DMS 273 (cell line): ENCODE measurements around the gene GPC3.

Experiments
- DNase-seq: peaks from one replicate; lab custom pipeline; 2025; ENCODE audit not compliant: unreplicated experiment; lab: John Stamatoyannopoulos, UW

Gene GPC3

DNA sequence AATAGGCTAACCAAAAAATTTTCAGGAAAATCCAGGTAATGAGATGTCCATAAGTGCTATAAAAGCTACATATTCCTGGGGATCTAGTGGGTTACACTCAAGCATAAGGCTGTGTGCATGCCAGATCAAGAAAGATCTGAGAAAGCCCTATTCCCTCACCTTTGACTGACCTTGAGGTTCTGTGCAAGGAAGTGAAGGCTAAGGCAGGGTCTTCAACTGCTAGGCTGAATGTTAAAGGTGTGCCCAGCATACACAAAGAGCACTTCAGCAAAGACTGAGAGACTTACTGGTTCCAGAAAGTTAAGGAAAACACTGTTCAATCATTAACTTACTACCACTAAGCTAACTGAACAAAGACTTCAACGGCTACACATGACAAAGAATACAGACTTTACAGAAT lies 269.7 kb downstream of the GPC3 start:
- DNase-seq: no peak

DNA sequence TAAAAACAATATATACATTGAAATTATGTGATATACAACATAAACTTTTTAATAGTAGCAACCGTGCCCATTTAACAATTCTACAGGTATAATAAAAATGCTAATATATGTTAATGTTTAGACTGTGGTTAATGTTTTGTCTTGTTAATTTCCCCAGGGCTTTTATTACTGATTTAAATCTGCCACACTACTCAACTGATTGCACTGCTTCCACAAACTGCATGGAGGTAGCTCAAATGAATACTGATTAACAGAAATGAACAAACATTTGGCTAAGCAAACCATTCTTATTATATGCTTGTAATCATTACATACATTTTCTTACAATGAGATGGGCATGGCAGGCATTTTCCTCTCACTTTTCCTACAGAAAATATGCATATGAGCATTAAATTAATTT lies 275.9 kb downstream of the GPC3 start:
- no peak for DNase-seq

DNA sequence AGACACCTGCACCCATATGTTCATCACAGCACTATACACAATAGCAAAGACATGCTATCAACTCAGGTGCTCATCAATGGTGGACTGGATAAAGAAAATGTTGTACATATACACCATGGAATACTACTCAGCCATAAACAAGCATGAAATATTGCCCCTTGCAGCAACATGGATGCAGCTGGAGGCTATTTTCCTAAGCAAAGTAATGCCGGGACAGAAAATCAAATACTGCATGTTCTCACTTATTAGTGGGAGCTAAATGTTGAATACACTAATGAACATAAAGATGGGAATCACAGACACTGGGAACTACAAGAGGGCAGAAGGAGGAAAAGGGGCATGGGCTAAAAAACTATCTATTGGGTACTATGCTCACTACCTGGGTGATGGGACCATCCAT lies 278.5 kb downstream of the GPC3 start:
- DNase-seq: no peak

DNA sequence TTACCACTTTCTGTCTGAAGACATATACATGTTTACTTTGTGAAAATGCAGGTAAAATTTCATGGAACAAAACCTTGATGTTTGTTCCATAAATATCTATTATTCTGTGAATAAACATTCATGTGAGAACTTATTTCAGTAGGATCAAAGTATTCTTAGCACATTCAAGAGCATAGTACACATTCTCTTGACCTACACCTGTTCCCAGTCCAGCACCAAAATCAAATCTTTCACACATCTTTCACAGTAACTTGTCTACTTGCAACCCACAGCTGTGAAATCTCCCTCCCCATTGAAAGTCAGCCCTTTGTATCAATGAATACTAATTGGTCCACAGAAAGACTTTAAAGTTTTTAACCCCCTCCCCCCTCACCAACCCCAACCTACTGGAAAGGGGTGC lies 283.2 kb downstream of the GPC3 start:
- DNase-seq: no peak

DNA sequence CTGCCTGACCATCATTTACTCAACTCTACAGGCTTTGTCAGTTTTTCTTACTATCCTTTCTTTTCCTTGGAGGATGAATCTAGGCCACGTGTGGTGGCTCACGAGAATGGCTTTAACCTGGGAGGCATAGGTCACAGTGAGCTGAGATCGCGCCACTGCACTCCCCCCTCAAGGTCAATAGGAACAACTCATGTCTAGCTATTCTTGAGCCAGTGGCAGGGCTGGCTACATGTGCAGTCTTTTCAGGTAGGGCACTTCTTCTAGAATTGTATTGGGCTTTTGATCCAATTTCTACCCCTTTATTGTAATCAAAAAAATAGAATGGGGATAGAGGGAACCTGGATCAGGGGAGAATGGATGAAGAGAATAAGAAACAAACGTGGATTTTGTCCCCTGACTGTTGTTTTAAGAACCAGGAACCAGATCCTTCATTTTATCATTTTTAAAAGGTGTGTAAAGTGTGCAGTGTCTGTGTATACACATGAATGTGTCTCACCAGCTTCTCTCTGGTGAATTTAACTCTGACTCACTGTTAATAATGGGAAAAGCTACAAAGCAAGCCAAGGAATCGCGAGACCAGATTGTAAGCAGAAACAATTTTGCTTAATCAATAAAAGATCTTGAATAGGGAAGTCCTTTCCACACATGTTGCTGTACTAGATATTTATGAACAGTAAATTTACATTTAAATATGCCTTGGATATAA lies 286.2 kb downstream of the GPC3 start:
- DNase-seq: no peak

DNA sequence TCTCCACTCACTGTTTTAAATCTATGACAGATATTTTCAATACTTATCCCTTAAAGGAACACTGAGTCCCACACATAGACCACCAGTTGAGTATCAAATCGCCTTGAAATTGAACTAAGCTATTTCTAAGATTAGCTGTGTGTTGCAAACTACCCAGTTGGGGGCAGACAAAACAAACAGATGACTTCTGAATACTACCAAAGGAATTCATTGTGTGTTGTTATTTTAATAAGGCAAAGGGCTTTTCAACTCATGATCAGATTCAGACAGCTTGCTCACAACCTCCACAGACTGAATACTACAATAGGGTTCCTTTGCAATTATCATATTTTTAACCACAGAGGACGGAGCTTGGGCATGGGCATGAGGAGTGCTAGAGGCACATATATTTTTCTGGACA lies 287.1 kb downstream of the GPC3 start:
- DNase-seq: peak; percentile 26

DNA sequence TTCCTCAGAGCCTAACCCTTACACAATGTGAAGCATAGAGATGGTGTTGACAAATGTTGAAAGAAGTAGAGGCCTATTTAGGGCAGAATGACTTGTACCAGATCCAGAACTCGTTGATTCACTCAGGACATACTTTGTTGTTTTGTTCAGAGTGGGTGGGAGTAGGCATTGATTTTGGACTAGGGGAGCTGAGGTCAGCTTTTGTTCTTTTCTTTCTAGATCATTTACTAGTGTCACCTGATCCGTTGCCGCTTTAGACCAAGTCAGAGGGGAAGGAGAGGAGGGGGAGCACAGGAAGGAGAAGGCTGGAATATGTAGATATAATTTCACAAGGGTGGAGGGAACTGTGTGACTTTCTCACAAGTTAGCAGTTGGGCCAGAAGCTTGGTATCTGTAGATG lies 287.7 kb downstream of the GPC3 start:
- no peak for DNase-seq

DNA sequence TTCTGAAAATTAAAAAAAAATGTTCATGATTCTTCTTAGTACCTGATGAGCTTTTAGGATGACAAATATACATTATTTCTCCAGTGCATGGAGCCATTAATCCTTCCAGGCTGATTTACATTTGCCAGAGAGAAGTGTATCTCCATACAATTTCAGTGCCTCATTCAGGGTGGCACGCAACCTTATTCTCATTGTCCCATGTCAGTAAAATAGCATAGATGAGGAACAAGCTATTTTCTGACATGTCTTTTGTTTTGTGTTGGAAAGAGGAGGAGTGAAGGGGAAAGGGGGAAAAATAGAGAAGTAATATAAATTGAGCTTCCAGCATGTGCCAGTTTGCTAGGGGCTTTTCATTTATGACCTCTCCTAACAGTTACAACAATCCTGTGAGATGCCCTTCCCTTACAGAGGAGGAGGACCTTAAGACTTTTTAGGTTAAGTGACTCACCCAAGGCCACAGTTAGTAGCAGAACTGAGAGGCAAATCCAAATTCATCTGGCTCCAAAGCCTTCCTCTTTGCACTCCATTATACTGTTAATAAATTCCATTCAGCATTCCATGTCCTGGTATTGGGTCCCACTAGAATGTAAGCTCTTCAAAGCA lies 295.3 kb downstream of the GPC3 start:
- DNase-seq: no peak

DNA sequence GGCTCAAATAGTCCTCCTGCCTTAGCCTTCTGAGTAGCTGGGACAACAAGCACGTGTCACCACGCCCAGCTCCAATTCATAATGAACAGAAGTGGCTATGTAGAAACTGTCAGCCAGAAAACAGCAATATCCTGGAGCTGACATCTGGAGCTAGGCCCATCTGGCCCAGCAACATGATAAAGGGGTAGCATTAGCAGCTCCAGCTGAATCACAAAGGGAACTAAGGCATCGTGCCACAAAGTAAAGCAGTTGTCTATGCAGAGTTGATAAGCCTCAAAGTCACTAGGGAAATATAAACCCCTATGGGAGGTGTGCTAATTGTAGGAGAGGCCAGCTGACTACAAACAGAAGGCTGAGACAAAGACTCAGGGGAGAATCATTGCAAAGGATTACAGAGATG lies 299.6 kb downstream of the GPC3 start:
- DNase-seq: peak; percentile 85

DNA sequence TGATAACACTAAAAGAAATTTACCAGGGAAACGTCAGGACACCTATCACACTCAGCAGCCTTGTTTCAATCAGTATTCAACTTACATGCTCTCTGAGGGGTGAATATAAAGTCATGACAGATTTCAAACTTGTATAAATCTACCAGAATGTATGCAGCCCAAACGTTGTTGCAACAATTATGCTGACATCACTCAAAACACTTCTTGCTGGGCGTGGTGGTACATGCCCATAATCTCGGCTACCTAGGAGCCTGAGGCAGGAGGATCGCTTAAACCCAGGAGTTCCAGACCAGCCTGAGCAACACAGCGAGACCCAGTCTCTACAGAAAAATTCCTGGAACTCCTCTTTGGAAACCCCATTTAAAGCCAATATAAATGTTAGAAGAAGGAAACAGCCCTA lies 303.5 kb downstream of the GPC3 start:
- DNase-seq: no peak

DNA sequence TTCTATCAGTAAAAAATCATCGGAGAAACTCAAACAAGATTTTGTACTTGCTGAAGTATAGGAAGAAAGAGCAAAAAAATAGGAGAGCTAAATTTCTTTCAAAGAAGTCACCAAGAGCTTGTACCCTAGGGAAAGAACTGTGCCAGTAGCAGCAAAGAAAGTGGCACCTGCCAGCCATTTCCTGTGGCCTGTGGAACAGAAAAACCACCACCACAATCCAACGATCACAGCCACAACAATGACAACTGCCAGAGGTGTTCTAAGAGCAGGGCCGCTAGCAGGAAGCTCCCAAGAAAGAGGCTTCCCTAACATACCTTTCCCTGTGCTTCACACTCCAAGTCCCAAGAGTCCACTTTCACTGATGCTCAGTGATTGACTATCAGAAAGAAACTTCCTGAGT lies 304.0 kb downstream of the GPC3 start:
- DNase-seq: no peak

DNA sequence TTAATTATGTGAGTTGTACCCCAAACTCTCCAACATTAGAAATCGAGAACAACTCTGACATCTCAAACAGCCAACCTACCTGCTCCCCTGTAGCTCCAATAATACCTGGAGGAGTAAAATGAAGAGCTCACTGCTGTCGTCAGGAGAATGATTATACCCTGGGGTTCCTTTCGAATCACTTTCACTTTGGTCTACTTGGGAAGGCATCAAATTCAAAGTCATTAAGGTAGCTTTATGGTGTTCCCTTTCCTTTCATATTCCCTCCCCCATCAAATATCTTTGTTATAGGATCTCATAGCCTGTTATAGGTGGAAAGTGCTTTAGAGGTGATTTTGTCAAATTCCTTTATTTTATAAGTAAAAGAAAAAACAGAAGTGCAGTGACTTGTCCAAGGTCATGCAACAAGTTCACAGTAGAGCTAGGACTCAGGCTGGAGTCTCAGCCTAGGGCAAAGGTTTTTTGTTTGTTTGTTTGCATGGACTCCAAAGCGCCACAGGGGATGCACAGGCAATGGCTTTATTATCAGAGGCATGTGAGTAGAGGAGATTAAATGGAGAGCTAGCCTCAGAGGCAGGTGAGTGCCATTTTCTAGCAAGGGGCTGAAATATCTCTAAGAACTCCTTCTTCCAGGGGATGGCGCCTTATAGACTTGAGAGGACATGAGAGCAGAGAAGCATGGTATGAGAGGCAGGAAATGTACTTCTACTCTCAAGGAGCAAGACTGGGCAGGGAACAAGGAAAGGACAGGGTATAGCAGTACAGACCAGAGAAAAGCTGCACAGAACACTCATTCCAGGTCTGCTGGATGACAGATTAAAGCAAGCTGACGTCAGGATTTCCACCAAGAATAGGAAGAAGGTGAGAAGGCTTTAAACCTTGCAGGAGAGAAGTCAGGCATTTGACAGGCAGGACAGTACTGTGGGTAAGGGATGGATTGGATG lies 308.0 kb downstream of the GPC3 start:
- no peak for DNase-seq

DNA sequence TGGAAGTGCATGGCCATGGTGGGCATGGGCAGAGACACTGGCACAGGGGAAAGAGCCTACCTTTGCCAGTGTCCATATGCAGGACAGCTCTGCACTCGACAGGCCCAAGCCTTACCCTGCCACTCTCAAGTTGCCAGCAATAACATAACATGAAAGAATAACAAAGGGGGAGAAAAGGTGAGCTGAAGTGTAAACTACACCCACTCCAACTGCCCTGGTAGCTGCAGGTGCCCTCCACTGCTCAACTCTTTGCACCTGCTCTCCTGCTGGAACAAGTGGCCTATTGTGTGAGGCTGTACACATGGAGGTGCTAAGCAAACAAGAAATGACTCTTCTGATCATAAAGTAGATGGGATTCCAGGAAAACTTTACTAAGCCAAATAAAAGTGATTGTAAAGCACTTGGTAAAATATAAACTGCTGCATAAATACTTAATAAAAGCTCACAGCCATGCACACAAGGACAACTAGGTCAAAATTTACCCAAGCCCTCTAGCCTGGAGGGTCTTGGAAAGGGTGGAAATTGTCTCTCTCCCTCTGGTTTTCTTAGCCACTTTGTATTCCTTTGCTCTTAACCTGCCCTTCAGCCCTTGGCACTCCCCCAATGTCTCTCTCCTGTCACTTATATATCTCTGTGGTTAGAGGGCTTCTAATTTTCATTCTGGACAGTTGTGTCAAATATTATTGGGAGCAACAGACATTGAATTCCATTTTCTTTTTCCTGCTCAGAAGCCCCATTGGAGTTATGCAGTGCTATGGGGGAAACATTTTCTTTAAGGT lies 308.9 kb downstream of the GPC3 start:
- no peak for DNase-seq

DNA sequence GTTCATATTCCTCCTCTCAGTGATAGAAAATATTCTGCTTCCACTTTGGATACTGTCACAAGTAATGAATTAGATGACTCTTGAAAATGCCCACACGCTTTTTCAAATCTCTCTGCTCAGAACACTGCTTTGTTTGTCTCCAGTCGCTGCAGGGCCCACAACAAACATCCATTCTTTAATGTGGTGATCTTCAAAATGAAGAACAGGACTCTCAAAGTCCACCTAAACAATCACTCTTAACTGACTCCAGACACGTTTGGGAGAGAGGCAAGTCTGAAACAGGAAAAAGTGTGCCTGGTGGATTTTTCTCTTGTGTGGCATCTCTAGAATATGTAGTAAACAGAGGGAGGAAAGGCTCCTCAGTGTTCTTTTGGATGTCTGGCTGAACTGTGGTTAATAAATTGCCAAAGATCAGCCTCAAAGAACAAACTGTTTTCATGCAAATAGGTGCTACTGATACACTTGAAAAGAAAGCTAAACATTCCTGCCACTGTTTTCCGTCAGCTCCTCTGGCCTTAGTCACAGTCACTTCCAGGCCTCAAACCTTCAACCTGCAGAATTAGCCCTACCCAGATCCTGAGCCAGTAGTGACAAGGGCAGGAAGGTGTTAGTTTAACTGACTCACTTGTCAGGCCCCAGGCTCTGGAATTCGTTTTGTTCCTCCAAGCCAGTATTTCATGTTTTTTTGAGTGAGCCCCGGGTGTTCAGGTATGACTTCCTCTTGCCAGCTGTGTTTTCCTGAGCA lies 310.5 kb downstream of the GPC3 start:
- DNase-seq: no peak

DNA sequence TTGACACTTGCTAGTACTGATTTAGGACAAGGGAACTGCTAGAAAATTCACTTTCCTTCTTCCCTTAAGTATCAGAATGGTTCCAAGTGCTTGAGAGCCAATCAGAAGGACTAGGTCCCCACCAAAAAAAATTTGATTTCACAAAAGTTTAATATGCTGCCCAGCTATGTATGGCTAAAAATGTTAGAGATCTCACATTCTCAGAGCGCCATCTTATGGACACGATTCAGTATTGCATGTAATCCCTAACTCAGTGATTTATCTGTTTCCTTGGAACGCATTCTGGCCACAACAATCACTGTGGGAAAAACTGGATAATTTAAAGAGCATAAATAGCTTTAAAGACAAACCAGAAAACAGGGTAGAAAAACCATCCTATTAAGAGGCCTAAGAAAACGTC lies 315.0 kb downstream of the GPC3 start:
- DNase-seq: peak; percentile 74

DNA sequence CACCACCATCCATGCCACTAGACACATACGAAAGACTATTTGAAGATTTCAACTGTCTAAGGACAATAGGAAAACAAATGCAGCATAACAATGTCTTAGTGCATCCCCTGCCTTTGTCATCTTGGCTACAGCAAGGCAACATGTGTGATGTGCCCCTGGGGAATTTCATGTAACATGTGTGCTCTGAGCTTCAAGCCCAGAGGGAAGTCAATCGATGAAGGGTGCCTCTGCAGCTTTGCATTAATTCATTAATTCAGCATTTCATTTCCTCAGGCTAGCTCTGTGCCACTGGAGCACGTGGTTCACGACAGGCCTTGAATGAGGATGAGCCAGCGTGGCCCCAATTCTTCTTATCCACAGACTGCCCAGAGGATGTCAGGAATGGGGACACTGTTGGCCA lies 316.2 kb downstream of the GPC3 start:
- DNase-seq: no peak

DNA sequence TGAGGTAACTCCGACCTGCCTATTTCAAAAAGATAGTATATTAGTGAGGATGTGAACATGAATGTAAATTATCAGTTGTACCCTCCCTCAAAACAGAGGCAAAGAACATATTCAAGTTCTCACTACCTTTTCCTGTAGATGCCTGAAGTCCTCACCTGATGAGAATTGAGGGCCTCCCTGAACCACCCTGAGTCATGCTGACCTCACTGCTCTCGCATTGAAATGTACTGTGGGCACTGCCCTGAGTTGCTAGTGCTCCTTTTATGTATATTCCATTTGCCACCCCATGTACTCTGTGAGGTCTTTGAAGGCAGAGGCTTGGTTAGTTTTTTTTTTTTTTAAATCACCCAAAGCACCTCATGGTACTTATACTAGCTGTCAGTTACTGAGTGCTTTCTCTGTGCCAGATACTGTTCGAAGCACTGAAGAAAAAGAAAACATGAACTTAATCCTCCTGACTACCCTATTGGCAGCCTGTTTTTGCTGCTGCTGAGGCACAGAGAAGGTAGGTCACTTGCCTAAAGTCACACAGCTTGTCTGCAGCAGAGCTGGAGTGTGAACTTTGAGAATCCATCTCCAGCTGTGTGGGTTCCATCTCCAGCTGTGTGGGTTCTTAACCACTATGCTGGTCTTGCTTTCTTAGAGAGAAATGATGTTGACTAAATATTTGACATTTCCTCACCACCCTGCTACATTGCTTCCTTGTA lies 317.0 kb downstream of the GPC3 start:
- DNase-seq: no peak

DNA sequence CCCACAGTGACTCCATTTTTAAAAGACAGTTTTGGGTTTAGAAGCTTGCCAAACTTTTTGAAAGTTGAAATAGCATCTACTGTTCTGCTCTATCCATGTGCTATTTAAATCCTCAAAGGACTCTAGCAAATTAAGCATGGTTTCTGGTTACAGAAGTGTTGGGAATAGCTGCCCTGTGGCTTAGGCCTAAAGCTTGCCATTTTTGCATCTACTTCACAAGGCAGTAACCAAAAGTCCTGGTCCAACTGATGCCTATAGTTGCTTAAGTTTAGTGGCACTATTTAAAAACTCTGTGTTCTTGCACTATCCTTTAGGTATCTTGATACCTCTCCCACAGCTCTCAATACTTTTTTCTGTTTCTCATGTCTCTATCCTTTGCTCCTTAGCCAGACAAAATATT lies 319.1 kb downstream of the GPC3 start:
- peak; percentile 18 for DNase-seq

DNA sequence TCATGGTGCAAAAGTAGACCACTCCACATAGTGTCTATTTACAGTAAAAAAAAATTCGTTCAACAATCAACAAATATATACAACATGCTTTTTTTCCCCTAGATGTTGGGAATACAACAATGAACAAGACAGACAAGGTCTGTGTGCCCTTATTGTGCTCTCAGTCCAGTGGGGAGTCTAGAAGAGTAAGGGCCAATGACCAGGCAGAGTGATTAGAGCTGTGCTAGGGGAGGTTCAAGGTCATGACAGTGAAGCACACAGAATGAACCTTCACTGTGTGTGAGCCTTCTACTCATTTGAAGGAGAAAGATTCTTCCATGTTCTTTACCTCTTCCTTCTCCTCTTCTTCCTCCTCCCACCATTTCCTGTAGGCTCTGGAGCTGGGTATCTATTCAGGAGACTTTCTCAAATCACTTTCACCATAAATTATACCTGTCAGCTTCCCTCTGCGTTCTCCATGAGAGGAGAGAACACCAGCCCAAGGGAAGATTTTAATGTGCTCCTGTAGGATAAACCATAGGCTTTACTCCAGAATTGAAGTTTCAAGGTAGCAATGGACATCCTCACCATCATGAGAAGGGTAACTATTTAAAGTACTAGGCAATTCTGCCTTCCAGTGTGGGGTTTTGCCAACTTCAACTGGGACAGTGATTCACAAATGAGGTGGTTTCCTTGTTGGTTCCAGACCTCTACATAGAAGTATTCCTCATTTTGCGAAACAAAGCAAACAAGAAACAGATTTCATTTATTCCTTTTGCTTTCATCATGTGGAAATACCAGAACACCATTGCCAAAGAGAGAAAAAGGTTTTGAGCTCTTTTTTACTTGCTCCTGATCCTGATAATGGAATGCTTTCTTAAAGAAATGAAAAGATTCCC lies 323.2 kb downstream of the GPC3 start:
- DNase-seq: no peak
